ENCODE measurements around the gene RASGRF1.
A peak's percentile ranks its signal among the peaks of the same experiment; 100 is the strongest.
"Not testable (repeated sequence)": the region's sequence is repeated elsewhere in the genome, so short reads cannot be mapped to it uniquely, and the experiment has no call there.

The RASGRF1 gene

DNA sequence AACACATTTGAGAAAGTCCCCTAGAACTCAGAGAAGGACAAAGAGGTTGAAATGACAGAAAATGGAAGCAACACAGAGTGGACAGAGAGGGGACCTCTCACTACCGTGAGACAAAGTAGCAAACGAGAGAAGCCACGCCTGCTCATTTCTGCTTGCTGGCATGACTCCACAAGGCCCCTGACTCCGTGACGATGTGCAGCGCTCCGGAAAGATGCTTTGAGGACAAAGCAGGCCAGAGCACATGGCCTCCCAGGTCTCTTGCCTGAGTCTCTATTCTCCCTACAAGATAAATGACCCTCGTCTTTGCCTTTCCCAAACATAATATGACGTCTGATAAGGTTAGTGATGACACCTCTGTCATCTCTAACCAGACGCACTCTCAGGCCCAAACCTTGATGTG, 81.9 kb downstream of the RASGRF1 start:
- DNase-seq (ENCODE audit: low spot score), result no peak

GRCh38 chr15:79007066-79007465, 83.5 kb downstream of the RASGRF1 start:
- peak; percentile 86 for DNase-seq (ENCODE audit: low spot score)

- no peak for DNase-seq (ENCODE audit: low spot score)
Measured at GRCh38 chr15:79006071-79006470, 84.5 kb downstream of the RASGRF1 start.

DNA sequence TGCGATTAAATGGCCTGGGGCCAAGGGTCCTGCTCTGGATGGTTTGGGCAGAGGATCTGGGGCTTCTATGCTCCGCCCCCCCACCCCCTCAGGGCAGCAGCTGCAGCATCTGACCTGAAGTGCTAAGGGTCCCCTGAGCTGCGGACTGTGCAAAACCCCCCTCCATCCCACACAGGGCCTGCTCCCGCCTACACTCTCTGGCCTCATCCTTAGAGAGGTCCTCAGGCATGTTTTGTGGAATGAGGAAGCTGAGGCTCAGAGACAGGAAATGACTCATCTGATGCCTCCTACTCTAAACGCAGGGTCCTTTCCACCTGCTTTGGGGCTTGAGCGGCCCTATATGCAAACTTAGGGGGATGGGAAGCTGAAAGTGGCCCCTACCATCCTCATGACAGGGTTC, 86.2 kb downstream of the RASGRF1 start:
- no peak for DNase-seq (ENCODE audit: low spot score)

GRCh38 chr15:79003896-79004295, 86.7 kb downstream of the RASGRF1 start:
- DNase-seq (ENCODE audit: low spot score), result no peak

DNA sequence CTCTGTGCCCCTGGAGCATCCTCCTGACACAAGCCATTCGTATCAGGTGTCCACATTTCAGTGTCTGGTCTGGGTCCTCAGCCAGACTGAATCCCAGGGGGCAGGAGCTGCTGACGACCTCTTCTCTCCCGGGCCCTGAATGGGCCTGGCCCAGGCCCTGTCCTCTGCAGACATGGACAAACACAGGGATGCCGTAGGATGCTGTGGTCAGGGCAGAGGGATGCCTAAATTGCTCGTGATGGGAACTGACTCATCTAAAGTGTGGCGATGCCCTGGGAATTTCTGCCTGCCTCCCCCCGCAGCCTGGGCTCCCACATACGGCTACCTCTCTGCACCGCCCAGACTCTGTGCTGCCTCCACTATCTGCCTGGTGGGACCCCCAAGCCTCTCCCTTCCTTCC, 87.3 kb downstream of the RASGRF1 start:
- no peak for DNase-seq (ENCODE audit: low spot score)

DNA sequence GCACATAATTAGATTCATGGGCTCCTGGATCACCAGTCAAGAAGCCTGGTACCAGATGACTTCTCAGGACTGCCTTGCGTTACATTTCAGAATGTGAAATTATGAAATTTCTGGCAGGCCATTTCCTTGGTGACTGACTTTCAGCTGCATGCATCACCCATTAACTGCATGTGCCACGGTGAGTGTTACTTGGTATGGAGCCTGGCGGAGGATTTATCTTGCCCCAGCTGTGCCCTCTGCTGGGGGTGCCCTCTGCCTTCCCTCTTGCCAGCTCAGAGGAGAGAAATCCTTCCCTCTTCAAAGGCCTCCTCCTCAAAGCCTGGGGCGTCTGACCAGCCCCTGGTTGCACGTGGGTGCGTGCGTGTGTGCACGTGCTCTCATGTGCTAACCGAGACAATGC, 88.0 kb downstream of the RASGRF1 start:
- DNase-seq (ENCODE audit: low spot score), result no peak

DNA sequence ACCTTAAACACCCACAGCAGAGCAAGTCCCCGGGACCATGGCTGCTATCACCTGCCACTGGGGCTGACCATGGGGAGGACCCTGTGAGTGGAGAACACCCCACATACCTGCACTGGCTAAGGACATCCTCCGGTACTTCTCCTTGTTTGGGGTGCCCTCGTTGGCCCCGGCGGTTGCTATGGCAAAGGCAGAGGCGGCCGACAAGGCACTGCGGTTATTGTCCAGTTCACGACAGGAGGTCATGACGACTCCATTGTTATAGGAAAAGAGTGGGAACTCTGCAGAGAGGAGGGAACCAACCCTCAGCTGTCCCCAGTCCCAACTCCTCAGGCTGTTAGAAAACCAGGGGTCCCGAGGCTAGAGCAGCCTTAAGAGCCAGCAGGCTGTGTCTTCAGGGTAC, 90.9 kb downstream of the RASGRF1 start:
- DNase-seq (ENCODE audit: low spot score), result no peak

DNA sequence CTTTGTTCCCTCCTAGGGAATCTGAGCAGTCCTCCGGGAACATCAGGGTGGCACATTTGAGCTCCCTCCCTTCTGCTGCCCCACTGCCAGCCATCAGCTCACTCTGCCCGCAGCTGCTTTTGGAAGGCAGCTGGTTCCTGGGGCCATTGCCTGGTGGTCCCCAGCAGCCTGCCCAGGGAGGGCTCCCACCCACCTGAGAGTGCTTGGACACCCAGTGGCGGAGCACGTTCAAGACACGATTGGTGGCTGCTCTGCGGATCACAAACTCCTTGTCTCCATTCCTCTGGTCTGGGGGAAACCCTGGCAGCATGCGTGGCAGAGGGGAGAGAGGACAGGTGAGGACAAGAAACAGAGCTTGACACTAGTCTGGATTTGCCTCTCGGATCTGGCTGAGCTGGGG, 92.1 kb downstream of the RASGRF1 start:
- no peak for DNase-seq (ENCODE audit: low spot score)

GRCh38 chr15:78997981-78998499, 92.5 kb downstream of the RASGRF1 start:
- DNase-seq (ENCODE audit: low spot score), result no peak

DNA sequence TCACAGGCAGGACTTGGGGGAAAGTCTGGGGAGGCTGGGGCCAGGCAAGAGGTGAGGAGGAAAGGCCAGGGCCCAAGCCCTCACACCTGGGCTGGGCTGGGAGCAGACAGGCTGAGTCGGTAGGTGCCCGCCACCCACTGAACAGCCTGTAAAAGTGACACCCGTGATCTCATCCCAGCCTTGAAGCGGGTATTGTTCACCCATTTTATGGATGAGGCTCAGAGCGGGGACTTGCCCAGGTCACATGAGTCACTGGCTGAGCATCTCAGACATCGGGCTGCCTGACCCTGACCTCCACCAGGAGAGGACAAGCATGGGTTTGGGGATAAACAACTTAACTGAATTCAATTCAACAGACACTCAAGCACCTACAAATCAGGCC, 93.7 kb downstream of the RASGRF1 start:
- no peak for DNase-seq (ENCODE audit: low spot score)

DNA sequence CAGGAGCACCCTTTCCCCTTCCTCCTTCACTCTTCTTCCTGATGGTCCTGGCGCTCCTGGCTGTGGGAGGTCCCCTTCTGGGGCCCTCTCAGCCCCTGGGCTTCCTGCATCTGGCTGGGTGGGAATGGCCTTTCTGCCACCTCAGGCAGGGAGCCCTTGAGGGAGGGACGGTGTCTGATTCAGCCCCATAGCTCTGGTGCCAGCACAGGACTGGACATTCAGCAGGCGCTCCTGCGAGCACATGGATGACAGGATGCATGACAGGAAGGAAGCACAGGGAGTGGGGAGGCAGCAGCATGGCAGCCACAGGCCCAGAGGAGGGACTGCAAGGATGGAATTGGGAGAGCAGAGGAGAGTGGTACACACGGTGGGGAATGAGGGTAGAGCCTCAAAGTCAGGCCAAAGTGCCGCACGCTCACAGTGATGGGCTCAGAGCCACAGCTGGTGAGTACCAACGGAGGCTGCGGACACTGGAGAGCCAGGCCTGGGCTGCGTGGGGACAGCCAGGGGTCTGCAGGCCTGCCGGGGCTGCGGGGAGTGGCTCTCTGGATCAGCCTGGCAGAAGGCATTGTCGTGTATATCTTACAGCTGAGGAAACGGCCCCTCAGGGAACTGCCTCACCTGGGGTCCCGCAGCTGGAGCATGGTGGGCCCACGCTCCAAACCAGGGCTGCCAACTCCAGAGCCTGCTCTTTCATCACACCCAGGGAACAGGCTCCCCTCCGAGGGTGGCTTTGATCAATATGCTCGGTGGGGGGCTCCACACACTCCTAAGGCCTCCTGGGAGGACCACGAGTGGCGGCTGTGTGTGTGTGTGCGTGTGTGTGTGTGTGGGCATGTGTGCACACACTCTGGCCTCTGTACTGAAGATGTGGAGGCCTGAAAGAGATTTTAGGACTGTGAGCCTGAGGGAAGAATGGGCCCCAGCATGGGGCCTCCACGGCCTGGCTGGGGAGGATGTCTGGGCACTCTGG, 94.4 kb downstream of the RASGRF1 start:
- DNase-seq (ENCODE audit: low spot score), result no peak

DNA sequence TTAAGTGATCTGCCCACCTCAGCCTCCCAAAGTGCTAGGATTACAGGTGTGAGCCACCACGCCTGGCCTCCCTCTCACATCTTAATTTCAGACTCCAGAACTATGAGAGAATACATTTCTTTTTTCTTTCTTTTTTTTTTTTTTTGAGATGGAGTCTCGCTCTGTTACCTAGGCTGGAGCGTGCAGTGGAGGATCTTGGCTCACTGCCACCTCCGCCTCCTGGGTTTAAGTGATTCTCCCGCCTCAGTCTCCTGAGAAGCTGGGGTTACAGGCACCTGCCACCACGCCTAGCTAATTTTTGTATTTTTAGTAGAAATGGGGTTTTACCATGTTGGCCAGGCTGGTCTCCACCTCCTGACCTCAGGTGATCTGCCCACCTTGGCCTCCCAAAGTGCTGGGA, 95.4 kb downstream of the RASGRF1 start:
- DNase-seq (ENCODE audit: low spot score), result not testable (repeated sequence)

- peak; percentile 42 for DNase-seq (ENCODE audit: low spot score)
Measured at GRCh38 chr15:78993931-78994530, 96.5 kb downstream of the RASGRF1 start.

DNA sequence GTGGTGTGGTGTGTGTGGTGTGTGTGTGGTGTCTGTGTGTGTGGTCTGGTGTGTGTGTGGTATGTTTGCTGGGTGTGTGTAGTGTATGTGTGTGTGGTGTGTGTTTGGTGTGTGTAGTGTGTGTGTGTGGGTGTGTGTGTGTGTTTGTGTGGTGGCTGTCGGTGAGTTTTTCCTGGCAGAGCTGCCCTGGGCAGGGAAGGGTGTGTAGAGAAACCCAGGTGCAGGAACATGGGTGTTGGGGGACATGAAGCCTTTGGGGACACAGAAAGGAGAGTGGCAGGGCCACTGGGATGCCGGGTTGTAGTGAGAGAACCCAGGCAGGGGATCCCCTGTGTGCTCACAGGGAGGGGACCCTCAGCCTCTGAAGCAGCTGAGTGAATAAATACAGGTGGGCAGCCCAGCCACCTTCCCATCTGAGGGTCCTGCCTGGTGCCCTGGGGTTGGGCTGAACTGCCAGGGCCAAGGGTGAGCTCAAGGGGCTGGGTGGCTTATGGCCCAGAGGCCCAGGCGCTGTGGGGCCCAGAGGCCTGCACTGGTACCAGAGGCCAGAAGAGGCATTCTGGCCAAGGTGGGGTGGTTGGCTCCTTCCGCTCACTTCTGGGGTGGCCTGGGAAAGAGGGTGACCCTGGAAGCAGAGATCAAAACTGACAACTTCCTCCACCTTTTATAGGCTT, 97.2 kb downstream of the RASGRF1 start:
- DNase-seq (ENCODE audit: low spot score), result no peak

GRCh38 chr15:78992416-78993256, 97.9 kb downstream of the RASGRF1 start:
- no peak for DNase-seq (ENCODE audit: low spot score)

DNA sequence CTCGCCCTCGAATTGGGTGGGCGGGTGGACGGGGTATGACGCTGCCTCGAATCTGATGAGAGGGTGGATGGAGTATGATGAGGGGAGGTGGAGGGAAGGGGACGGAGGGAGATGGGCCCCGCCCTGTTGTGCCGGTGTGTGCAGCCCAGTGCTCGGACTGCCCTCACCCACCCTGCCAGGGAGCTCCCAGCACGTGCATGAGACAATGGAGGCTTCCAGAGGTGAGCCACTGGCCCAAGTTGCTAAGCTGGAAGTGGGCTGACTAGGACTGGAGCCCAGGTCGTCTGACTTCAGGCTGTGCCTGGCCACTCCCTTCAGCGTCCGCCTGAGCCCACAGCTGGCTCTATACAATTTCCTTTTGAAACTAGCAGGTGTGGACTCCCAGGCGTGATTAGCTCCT, 98.7 kb downstream of the RASGRF1 start:
- no peak for DNase-seq (ENCODE audit: low spot score)

DNA sequence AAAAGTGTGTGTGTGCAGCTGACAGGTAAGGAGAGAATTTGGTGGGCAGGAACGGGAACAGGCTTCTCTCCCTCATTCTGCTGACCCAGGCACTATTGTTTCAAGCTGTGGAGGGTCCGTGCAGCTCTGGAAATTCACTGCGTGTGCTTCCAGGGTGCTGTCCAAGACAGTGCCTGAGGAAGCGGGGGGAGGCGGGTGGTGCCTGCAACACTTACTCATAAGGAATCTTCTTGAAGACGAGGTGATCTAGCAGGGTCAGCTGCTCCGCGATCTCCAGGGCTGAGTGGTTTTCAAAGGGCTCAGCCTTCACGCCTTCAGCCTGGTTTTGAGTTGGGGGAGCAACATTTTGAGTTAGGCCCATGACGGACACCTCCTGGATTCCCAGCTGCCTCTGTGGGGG, 99.1 kb downstream of the RASGRF1 start:
- DNase-seq (ENCODE audit: low spot score), result no peak

GRCh38 chr15:78990278-78990677, 100.3 kb downstream of the RASGRF1 start:
- DNase-seq (ENCODE audit: low spot score), result no peak

GRCh38 chr15:78989701-78990240, 100.8 kb downstream of the RASGRF1 start:
- DNase-seq (ENCODE audit: low spot score), result no peak

DNA sequence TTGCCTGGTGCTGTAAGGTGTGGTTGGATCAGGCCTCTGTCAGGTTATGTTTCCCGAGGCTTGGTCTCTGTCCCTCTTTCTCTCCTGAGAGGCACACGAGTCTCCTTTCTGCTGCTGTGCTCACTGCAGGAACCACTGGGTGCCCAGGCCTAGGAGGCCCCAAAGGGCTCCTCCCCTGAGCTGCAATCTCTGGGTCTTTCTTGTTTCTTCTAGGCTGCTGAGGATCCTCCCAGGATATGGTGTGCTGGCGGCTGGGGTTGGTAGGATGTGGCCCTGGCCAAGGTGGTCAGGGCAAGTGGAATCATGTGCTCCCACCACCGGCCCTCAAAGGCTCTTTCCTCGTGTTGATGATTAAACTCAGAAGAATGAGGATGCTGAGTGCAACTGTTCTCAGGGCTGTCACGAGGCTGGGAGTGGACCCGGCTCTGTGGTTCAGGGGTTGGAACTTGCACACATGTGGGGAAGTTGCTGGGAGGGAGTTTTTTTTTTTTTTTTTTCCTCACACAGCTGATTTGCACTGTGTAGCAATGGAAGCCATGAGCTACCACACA, 102.1 kb downstream of the RASGRF1 start:
- DNase-seq (ENCODE audit: low spot score), result peak; percentile 39
